ENCODE data around the gene CORO2B. TPM values are rescaled to one million over a fixed set of nuclear protein-coding genes. Genes with fewer than 3 reads are reported as not detected.

The CORO2B gene
- total and polyA plus RNA-seq, 11 donors, result 3.0 to 9.1 (median 5.0) TPM

GRCh38 chr15:68560501-68561113 lies 18.2 kb upstream of the CORO2B start:
- intact Hi-C loops (cut with DNase I), result loop anchor here in 1 of 10 donors (2.0 kb wide), 1 partner anchor 110 kb away; no protein-coding TSS in a partner anchor
- DNase-seq (no peak), ATAC-seq (no peak)

GRCh38 chr15:68561171-68561900 lies 17.5 kb upstream of the CORO2B start:
- H3K27me3 ChIP-seq, result peaks cover 0 to 10% (median 0%) of the 10 kb centered on the region in 9 donors
- H3K36me3 ChIP-seq, result no peaks in the 10 kb centered on the region
- no peaks in the 10 kb centered on the region for H3K9me3 ChIP-seq
- H3K4me3 ChIP-seq, result no peak overlapping the region
- ATAC-seq, result no peak
- no peak for DNase-seq
- intact Hi-C loops (cut with DNase I), result loop anchor here in 1 of 10 donors (2.0 kb wide), 1 partner anchor 109 kb away; no protein-coding TSS in a partner anchor
- 90 to 93% (median 91%) methylated on average over 13 to 15 of the region's 15 CpGs for WGBS, 4 donors
- H3K27ac ChIP-seq, result no peak overlapping the region
- TF ChIP-seq POLR2A (IDR thresholded peaks at IDR 0.05) (no peak), CTCF (IDR thresholded peaks at IDR 0.05) (no peak)
- H3K4me1 ChIP-seq, result peaks cover 0 to 19% (median 9%) of the 10 kb centered on the region in 12 donors

More at GRCh38 chr15:68560501-68561113, 18.2 kb upstream of the CORO2B start:
- no peaks in the 10 kb centered on the region for H3K36me3 ChIP-seq
- H3K4me3 ChIP-seq, result no peak overlapping the region
- H3K9me3 ChIP-seq, result no peaks in the 10 kb centered on the region
- WGBS, 4 donors, result 90 to 94% (median 91%) methylated on average over 13 of the region's 13 CpGs
- H3K27ac ChIP-seq, result no peak overlapping the region
- peaks cover 0 to 19% (median 9%) of the 10 kb centered on the region in 12 donors for H3K4me1 ChIP-seq
- TF ChIP-seq POLR2A (IDR thresholded peaks at IDR 0.05), result no peak
- TF ChIP-seq CTCF (IDR thresholded peaks at IDR 0.05), result no peak
- H3K27me3 ChIP-seq, result peaks cover 0 to 10% (median 0%) of the 10 kb centered on the region in 9 donors

GRCh38 chr15:68561901-68562300 lies 16.9 kb upstream of the CORO2B start:
- DNase-seq, result no peak

More at GRCh38 chr15:68561901-68562300, 16.9 kb upstream of the CORO2B start:
- Histone ChIP-seq H3K27me3 (peaks cover 0 to 10% (median 0%) of the 10 kb centered on the region in 9 donors), H3K36me3 (no peaks in the 10 kb centered on the region), H3K4me3 (no peak overlapping the region), H3K4me1 (peaks cover 0 to 19% (median 9%) of the 10 kb centered on the region in 12 donors), H3K9me3 (no peaks in the 10 kb centered on the region), H3K27ac (no peak overlapping the region)
- no peak for ATAC-seq
- 67 to 85% (median 77%) methylated on average over 3 of the region's 3 CpGs for WGBS, 4 donors
- intact Hi-C loops (cut with DNase I), result loop anchor here in 1 of 10 donors (2.0 kb wide), 1 partner anchor 109 kb away; no protein-coding TSS in a partner anchor
- no peak for TF ChIP-seq CTCF (IDR thresholded peaks at IDR 0.05)
- TF ChIP-seq POLR2A (IDR thresholded peaks at IDR 0.05), result no peak
